Measurements from ENCODE around the gene KRT72.

The KRT72 gene

GRCh38 chr12:52627395-52628110, 26.3 kb upstream of the KRT72 start:
- POLR2A ChIA-PET (ENCODE audit: low non-redundant PET), result no interaction called here
- no peak for TF ChIP-seq CTCF (conservative IDR thresholded peaks at IDR 0.05; ENCODE audit: low read depth)

GRCh38 chr12:52622349-52622748, 21.1 kb upstream of the KRT72 start:
- ChIA-PET POLR2A (ENCODE audit: low non-redundant PET) (no interaction called here), CTCF (no interaction called here)
- H3K27ac ChIP-seq, result no peak overlapping the region
- no peak for TF ChIP-seq CTCF (conservative IDR thresholded peaks at IDR 0.05; ENCODE audit: low read depth)
- DNase-seq (ENCODE audit: low spot score), result no peak

More at GRCh38 chr12:52627395-52628110, 26.3 kb upstream of the KRT72 start:
- DNase-seq (ENCODE audit: low spot score), result no peak
- CTCF ChIA-PET, result no interaction called here
- no peak overlapping the region for H3K27ac ChIP-seq

GRCh38 chr12:52618866-52619265, 17.6 kb upstream of the KRT72 start:
- no peak for TF ChIP-seq CTCF (conservative IDR thresholded peaks at IDR 0.05; ENCODE audit: low read depth)
- no peak overlapping the region for H3K27ac ChIP-seq
- no peak for DNase-seq (ENCODE audit: low spot score)
- ChIA-PET POLR2A (ENCODE audit: low non-redundant PET) (no interaction called here), CTCF (no interaction called here)

GRCh38 chr12:52618216-52618615, 17.0 kb upstream of the KRT72 start, which contains the start of gene KRT73:
KRT73 (minus strand) TSS chr12:52618559; CDS start chr12:52618524, 35 bp downstream.
- DNase-seq (ENCODE audit: low spot score), result no peak
- no peak for TF ChIP-seq CTCF (conservative IDR thresholded peaks at IDR 0.05; ENCODE audit: low read depth)
- ChIA-PET CTCF (no interaction called here), POLR2A (ENCODE audit: low non-redundant PET) (no interaction called here)
- H3K27ac ChIP-seq, result no peak within 1 kb of the TSS

GRCh38 chr12:52617403-52617785, 16.1 kb upstream of the KRT72 start:
- DNase-seq (ENCODE audit: low spot score), result no peak
- H3K27ac ChIP-seq, result no peak overlapping the region
- CTCF ChIA-PET, result no interaction called here
- TF ChIP-seq CTCF (conservative IDR thresholded peaks at IDR 0.05; ENCODE audit: low read depth), result no peak
- POLR2A ChIA-PET (ENCODE audit: low non-redundant PET), result no interaction called here

- DNase-seq (ENCODE audit: low spot score), result no peak
- POLR2A ChIA-PET (ENCODE audit: low non-redundant PET), result no interaction called here
- CTCF ChIA-PET, result no interaction called here
- TF ChIP-seq CTCF (conservative IDR thresholded peaks at IDR 0.05; ENCODE audit: low read depth), result no peak
- no peak overlapping the region for H3K27ac ChIP-seq
Measured at GRCh38 chr12:52616680-52617402, 15.6 kb upstream of the KRT72 start.

Data from RWPE1 (cell line).